ENCODE measurements around the gene CAV2. TPM values are rescaled to one million over a fixed set of nuclear protein-coding genes. Genes with fewer than 3 reads are reported as not detected.

CAV2 gene
- total RNA-seq, 1 donor, result 224 TPM

DNA sequence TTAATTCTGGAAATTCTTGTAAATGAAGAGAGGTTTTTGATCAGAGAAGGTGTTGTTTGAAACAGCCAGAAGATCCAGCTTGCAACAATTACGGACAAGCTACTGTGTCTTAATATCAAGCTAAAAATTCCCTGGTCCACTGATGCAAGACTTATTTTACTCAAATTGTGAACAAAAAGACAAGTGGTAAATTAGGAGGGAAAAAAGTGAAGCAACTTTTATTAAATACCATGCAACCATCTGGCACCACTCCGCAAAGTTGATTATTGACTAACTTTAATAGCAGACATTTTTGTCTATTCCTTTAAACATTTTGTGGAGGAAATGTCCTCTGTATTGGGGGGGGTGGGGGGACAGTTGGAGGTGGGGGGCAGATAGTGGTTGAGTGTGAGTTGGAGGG is 5.1 kb upstream of the CAV2 start:
- TF ChIP-seq, protein P1, sequence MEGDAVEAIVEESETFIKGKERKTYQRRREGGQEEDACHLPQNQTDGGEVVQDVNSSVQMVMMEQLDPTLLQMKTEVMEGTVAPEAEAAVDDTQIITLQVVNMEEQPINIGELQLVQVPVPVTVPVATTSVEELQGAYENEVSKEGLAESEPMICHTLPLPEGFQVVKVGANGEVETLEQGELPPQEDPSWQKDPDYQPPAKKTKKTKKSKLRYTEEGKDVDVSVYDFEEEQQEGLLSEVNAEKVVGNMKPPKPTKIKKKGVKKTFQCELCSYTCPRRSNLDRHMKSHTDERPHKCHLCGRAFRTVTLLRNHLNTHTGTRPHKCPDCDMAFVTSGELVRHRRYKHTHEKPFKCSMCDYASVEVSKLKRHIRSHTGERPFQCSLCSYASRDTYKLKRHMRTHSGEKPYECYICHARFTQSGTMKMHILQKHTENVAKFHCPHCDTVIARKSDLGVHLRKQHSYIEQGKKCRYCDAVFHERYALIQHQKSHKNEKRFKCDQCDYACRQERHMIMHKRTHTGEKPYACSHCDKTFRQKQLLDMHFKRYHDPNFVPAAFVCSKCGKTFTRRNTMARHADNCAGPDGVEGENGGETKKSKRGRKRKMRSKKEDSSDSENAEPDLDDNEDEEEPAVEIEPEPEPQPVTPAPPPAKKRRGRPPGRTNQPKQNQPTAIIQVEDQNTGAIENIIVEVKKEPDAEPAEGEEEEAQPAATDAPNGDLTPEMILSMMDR (IDR thresholded peaks at IDR 0.05; ENCODE audit: insufficient read depth, low read depth, low read length), result no peak
- no peak overlapping the region for H3K4me3 ChIP-seq (ENCODE audit: low read depth, low read length)
- no peak for DNase-seq (ENCODE audit: low read depth)

DNA sequence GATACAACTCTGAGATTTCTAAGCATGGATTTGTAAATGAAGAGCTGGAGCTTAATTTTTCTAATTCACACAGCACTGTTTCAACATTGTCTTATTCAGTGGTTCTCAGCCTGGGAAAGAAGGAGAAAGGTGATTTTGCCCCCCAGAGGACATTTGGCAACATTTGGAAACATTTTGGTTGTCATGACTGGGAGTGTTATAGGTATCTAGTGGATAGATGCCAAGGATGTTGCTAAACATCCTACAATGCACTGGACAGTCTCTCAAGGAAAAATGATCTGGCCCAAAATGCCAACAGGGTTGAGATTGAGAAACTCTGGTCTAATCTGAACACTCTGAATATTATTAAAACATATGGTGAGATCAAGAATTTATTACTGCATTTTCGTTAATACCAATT is 3.8 kb upstream of the CAV2 start:
- DNase-seq (ENCODE audit: low read depth), result peak; percentile 64
- H3K4me3 ChIP-seq (ENCODE audit: low read depth, low read length), result no peak overlapping the region
- TF ChIP-seq, protein P1 (IDR thresholded peaks at IDR 0.05; ENCODE audit: insufficient read depth, low read depth, low read length), result no peak

DNA sequence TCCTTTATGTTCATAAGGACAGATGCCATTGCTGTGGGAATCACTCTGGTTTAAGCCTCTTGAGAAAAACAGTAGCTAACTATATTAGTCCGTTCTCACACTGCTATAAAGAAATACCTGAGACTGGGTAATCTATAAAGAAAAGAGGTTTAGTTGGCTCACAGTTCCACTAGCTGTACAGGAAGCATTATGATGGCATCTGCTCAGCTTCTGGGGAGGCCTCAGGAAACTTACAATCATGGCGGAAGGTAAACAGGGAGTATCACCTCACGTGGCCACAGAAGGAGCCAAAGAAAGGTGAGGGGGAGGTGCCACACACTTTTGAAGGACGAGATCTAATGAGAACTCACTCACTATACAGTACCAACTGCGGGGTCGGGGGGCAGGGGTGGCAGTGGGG is 2.9 kb upstream of the CAV2 start:
- TF ChIP-seq, protein P1 (IDR thresholded peaks at IDR 0.05; ENCODE audit: insufficient read depth, low read depth, low read length), result no peak
- no peak overlapping the region for H3K4me3 ChIP-seq (ENCODE audit: low read depth, low read length)
- DNase-seq (ENCODE audit: low read depth), result no peak

DNA sequence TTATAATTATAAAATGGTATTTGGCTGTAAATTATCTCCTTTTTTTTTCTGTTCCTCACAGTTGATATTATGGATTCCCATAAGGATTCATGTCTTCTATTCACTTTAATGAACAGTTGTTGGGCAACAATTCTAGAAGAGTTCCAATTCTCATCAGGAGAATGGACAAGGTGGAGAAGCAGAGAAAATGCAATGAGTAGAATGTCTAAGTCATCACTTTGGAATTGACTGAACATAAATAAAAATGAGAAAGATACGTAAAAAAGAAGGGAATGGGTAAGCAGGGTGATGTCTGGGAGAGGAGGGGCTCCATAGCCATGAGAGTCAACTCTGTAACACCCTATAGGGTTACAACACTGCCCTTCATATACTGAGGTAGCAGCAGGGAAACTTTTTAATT is 1.8 kb upstream of the CAV2 start:
- no peak for DNase-seq (ENCODE audit: low read depth)
- TF ChIP-seq, protein P1 (IDR thresholded peaks at IDR 0.05; ENCODE audit: insufficient read depth, low read depth, low read length), result no peak
- H3K4me3 ChIP-seq (ENCODE audit: low read depth, low read length), result no peak overlapping the region

DNA sequence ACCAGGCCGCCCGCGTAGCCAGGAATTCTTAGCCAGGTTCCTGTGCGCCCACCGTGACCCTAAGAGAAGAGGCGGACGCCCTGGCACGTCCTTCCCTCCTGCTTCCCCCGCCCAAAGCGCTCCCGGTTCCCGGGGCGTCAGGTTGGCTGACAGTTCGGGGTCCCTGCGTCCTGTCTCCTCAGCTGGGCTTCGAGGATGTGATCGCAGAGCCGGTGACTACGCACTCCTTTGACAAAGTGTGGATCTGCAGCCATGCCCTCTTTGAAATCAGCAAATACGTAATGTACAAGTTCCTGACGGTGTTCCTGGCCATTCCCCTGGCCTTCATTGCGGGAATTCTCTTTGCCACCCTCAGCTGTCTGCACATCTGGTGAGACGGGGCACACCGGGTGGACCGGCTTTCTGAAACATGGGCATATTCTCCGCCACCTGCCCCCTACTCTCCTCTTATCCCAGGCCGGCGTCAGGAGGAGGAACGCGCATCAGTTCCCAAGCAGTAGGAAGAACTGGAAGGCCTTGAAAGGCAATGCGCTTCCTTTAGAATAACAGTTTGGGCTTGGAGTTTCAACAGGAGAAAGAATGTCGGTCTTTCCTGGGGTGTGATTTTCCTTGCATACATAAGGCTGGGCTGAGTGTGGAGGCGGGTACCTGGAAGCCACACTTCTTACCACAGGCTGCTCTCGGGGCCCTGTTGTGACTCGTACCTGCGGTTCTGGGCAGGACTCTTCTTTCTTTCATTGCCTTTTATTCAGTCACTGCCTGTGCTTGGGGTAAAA is 728 bp downstream of the CAV2 start:
- peak; percentile 61 for DNase-seq (ENCODE audit: low read depth)
- peak overlapping the region; percentile 66 for H3K4me3 ChIP-seq (ENCODE audit: low read depth, low read length)
- TF ChIP-seq, protein P1 (IDR thresholded peaks at IDR 0.05; ENCODE audit: insufficient read depth, low read depth, low read length), result no peak

DNA sequence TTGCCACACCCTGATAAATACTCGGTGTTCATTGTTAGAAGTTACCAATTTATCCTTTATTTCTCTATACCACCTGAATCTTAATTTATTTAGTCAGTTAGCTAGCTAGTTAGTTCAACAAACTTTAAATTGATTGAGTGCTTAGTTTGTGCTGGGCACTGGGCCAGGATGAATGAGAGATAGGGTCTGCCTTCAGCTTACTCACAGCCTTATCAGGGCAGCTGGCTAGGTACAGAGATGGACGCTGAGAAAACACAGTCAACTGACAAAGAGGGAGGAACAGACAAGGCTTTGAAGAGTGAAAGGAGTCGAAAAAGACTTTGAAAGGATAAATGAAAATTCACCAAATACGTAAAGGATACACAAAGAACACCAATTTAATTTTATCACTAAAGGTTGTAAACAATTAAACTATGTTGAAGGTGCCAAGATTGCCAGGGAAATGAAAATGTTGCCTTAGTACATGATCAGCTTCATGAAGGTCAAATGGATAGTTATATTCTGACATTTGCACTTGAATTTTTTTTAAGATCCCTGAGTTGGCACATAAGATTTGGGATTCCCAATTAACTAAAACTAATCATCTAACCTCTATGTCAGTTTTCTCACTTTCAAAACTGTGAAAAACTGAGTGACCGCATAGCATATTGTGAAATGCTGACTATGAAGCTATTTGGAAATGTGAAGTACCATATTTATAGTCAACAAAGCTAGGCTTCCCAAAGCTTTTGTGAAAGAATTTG is 2.1 kb downstream of the CAV2 start:
- TF ChIP-seq, protein P1 (IDR thresholded peaks at IDR 0.05; ENCODE audit: insufficient read depth, low read depth, low read length), result no peak
- DNase-seq (ENCODE audit: low read depth), result peak; percentile 63
- peak overlapping the region; percentile 66 for H3K4me3 ChIP-seq (ENCODE audit: low read depth, low read length)
